Karpas-422 (cell line): ENCODE measurements around the gene SEMA5B. TPM values are rescaled to one million over a fixed set of nuclear protein-coding genes. Genes with fewer than 3 reads are reported as not detected.

Experiments
- DNase-seq: peaks from one replicate; pipeline ENCODE4 v3.0.0-alpha.2; 2015
- H2AFZ ChIP-seq: fragments of 200-600 bp; sonication (generic); 2 replicates; pipeline ENCODE4 v1.6.1; 2014; ENCODE audit warnings: antibody characterized with exemption, low read length, mixed read lengths
- H3K27ac ChIP-seq: fragments of 200-600 bp; sonication (generic); 2 replicates; pipeline ENCODE4 v1.5.1; 2014; ENCODE audit warnings: mild to moderate bottlenecking, low read length, moderate library complexity
- H3K27me3 ChIP-seq: fragments of 200-600 bp; sonication (generic); 2 replicates; pipeline ENCODE4 v1.6.1; 2014; ENCODE audit warnings: low read length, mixed read lengths
- H3K36me3 ChIP-seq: fragments of 200-600 bp; sonication (generic); 2 replicates; pipeline ENCODE4 v1.6.1; 2014; ENCODE audit warnings: low read length, mixed read lengths; ENCODE audit not compliant: insufficient read depth
- H3K4me1 ChIP-seq: fragments of 200-600 bp; sonication (generic); 2 replicates; pipeline ENCODE4 v1.6.1; 2014; ENCODE audit warnings: mild to moderate bottlenecking, low read length, mixed read lengths
- H3K4me2 ChIP-seq: fragments of 200-600 bp; sonication (generic); 2 replicates; pipeline ENCODE4 v1.6.1; 2014; ENCODE audit warnings: low read length, low read depth, mild to moderate bottlenecking; ENCODE audit not compliant: poor library complexity, severe bottlenecking
- H3K4me3 ChIP-seq: fragments of 200-600 bp; sonication (generic); 2 replicates; pipeline ENCODE4 v1.5.1; 2014; ENCODE audit warnings: mild to moderate bottlenecking, antibody characterized with exemption, low read length, mixed read lengths
- H3K79me2 ChIP-seq: fragments of 200-600 bp; sonication (generic); 2 replicates; pipeline ENCODE4 v1.6.1; 2014; ENCODE audit warnings: mild to moderate bottlenecking, low read length, mixed read lengths
- H3K9ac ChIP-seq: fragments of 200-600 bp; sonication (generic); 2 replicates; pipeline ENCODE4 v1.6.0; 2014; ENCODE audit warnings: low read length
- H3K9me2 ChIP-seq: fragments of 200-600 bp; sonication (generic), shearing (Covaris generic); replicated peaks from 2 replicates; pipeline ENCODE4 v1.6.0; 2014; ENCODE audit warnings: mild to moderate bottlenecking, low read length, moderate library complexity; ENCODE audit not compliant: insufficient read depth
- H3K9me3 ChIP-seq: fragments of 300-700, 200-600 bp; sonication (generic); 2 replicates; pipeline ENCODE4 v1.6.1; 2014; ENCODE audit warnings: low read length, mixed read lengths
- H4K20me1 ChIP-seq: fragments of 200-600 bp; sonication (generic); 2 replicates; pipeline ENCODE4 v1.6.1; 2014; ENCODE audit warnings: mild to moderate bottlenecking, antibody characterized with exemption, low read length, low read depth; ENCODE audit not compliant: insufficient read depth
- total RNA-seq: library from RNA; depleted of rRNA; stranded (reverse); fragments of >200 nt; shearing (Covaris generic); gene quantifications from 2 replicates; pipeline ENCODE4 v1.2.3, GENCODE V29; 2014; ENCODE audit warnings: low replicate concordance

SEMA5B gene
- total RNA-seq, 1 experiment from 2014 or later: not detected

DNA sequence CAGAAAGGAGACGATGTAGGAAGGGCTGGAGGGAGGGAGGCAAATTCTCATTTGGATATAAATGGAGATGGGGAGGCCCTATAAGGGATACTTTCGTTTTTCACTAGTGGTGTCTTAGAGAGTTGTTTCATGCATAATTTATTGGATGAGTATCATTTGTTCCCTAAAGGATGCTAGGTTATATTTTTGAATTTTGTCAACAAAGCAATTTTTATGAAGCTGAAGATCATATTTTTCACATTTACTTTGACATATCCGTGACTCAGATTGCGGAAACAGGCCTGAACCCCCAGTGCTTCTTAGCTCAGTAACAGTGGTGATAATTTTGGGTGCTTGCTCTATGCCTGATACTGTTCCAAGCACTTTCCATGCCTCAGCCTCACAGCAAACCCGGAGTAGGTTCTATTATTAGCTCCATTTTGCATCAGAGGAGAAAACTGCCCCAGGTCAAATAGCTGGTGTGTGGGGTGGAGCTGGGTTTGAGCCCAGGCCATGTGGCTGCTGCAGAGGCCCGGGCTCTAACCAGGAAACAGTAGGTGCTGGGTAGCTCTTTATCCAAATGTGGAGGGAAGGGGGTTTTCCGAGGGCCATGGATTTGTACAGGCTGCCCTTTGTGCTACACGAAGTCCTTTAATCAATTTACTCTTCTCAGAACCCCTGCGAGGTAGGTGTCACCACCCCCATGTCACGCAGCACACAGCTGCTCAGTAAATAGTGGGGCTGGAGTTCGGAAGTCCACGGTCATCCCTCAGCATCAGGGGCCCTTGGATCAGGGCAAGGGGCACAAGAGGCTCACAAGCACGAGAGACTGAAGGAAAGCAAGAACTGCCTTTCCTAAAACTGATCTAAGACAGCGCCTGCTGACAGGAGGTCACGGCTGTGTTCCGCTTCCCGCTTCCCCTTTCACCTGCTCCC is 133.6 kb downstream of the SEMA5B start:
- no peaks in the 10 kb centered on the region for H4K20me1 ChIP-seq
- H3K9ac ChIP-seq: no peak overlapping the region
- H3K27me3 ChIP-seq: no peaks in the 10 kb centered on the region
- no peaks in the 10 kb centered on the region for H3K36me3 ChIP-seq
- no peaks in the 10 kb centered on the region for H3K4me1 ChIP-seq
- H2AFZ ChIP-seq: no peak overlapping the region
- no peak overlapping the region for H3K27ac ChIP-seq
- no peaks in the 10 kb centered on the region for H3K79me2 ChIP-seq
- H3K9me3 ChIP-seq: no peaks in the 10 kb centered on the region
- H3K9me2 ChIP-seq: no peaks in the 10 kb centered on the region
- no peak overlapping the region for H3K4me2 ChIP-seq
- DNase-seq: no peak
- no peak overlapping the region for H3K4me3 ChIP-seq

DNA sequence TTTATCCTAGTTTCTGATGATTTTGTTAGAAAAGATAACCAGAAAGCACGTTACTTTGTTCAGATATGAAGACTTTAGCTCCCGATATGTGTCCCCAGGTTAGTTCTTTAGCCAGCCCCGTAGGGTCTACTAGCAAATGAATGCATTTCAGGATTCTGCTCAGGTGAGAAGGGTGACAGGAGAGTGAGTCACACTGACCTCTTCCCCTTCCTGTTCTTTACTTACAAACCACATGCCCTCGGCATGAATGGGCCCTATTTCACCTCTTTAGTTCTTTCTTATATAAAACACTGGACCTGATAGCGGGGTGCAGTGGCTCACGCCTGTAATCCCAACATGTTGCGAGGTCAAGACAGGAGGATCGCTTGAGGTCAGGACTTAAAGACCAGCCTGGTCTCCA is 134.3 kb downstream of the SEMA5B start:
- Histone ChIP-seq H3K4me3 (no peak overlapping the region), H3K9me3 (no peaks in the 10 kb centered on the region), H3K9me2 (no peaks in the 10 kb centered on the region), H3K79me2 (no peaks in the 10 kb centered on the region), H3K36me3 (no peaks in the 10 kb centered on the region), H2AFZ (no peak overlapping the region), H4K20me1 (no peaks in the 10 kb centered on the region), H3K4me2 (no peak overlapping the region), H3K4me1 (no peaks in the 10 kb centered on the region), H3K9ac (no peak overlapping the region), H3K27ac (no peak overlapping the region), H3K27me3 (no peaks in the 10 kb centered on the region)
- no peak for DNase-seq

DNA sequence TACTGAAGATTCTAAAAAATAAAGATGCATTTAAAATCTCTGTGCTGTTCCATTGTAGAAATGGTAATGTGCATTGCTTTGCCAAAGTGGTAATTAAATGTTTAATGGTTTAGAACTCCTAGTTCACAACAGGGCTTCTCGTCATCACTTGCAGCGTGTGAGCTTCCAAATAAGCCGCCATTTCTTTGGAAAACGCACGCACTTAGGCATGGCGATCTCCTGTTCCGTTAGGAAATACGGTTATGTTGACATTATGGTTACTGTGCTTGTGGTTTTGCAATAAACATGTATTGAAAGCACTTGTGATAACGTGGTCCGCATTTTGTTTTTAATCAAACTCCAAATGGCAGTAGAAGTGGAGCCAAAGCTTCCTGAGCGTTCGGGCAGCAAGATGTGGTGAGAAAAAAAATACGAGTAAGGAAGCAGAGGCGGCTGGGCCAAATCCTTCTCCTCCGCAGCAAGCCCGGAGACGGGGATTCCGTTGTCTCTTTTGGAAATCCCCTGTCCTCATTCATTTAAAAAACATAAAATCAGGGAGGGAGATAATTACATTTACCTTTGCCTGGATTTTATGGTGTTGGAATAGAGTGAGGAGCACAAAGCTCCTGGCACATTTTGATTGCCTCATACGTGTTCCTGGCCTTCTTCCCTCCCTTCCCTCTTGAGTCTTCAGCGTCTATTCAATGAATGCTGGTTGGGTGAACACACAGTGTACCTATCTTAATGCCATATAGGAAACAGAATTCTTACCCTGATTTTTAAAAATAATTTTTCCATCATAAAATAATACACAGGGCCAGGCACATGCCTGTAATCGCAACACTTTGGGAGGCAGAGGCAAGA is 135.2 kb downstream of the SEMA5B start:
- H3K9me3 ChIP-seq: no peaks in the 10 kb centered on the region
- H3K4me3 ChIP-seq: no peak overlapping the region
- no peak for DNase-seq
- no peaks in the 10 kb centered on the region for H3K79me2 ChIP-seq
- H3K4me2 ChIP-seq: no peak overlapping the region
- no peak overlapping the region for H3K9ac ChIP-seq
- H3K27me3 ChIP-seq: no peaks in the 10 kb centered on the region
- no peaks in the 10 kb centered on the region for H3K4me1 ChIP-seq
- no peaks in the 10 kb centered on the region for H3K9me2 ChIP-seq
- H3K36me3 ChIP-seq: no peaks in the 10 kb centered on the region
- H4K20me1 ChIP-seq: no peaks in the 10 kb centered on the region
- H2AFZ ChIP-seq: no peak overlapping the region
- no peak overlapping the region for H3K27ac ChIP-seq

DNA sequence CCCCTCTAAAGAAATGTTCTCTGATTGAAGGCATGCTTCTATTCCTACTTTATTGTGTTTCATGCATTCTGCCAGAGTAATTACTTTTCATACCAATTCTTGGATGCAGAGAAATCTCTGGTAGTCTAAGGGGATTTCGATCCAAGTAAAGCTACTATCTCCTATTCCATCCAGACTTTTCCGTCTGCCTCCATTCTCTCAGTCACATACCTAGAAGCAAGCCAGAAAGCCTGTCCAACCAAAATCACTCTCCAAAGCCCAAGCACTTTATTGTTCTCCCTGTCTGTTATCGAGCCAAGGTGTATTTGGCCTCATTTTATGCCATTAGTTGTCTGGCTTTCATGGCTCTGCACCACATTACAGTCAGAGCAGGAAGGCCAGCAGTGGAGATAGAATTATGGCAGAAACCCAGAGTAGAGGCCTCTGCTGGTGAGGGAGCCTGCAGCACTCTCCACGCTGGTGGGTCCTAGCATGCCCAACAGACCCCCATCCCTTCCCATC is 136.8 kb downstream of the SEMA5B start:
- Histone ChIP-seq H3K9me2 (no peaks in the 10 kb centered on the region), H2AFZ (no peak overlapping the region), H3K27ac (no peak overlapping the region), H4K20me1 (no peaks in the 10 kb centered on the region), H3K79me2 (no peaks in the 10 kb centered on the region), H3K4me2 (no peak overlapping the region), H3K36me3 (no peaks in the 10 kb centered on the region), H3K27me3 (no peaks in the 10 kb centered on the region), H3K4me1 (no peaks in the 10 kb centered on the region), H3K9me3 (no peaks in the 10 kb centered on the region), H3K9ac (no peak overlapping the region), H3K4me3 (no peak overlapping the region)
- no peak for DNase-seq

DNA sequence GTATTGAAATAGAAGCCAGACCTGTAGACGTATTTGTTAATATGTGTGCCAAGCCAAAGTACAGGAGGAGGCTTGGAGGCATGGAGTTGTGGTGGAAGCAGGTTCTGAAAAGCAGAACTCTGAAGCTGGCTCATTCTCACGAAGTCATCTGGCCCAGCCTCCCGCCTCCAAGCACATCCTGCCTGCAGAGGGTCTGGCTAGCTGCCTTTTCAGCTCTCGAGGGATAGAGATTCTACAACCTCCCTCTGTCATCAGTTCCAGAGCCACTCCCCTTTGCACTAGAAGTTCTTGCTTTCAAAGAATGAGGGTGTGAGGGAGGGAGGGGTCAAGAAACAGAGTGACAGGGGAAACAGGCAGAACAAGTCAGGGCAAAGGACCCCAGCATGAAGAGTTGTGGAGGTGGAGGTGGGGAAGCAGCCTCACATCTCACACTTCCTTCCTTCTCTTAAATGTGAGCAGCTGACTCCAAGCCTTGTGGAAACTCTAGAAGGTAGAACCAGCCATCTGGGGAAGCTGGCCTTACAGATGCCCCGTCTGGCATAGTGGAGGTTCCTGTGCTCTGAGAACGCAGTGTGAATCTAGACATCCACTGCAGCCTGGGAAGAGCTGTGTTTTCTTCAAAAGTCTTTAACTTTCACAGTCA is 137.4 kb downstream of the SEMA5B start:
- Histone ChIP-seq H2AFZ (no peak overlapping the region), H3K9me2 (no peaks in the 10 kb centered on the region), H3K4me2 (no peak overlapping the region), H3K27ac (no peak overlapping the region), H3K79me2 (no peaks in the 10 kb centered on the region), H3K9me3 (no peaks in the 10 kb centered on the region), H3K27me3 (no peaks in the 10 kb centered on the region), H3K36me3 (no peaks in the 10 kb centered on the region), H3K4me1 (no peaks in the 10 kb centered on the region), H4K20me1 (no peaks in the 10 kb centered on the region), H3K4me3 (no peak overlapping the region), H3K9ac (no peak overlapping the region)
- DNase-seq: peak; percentile 47

DNA sequence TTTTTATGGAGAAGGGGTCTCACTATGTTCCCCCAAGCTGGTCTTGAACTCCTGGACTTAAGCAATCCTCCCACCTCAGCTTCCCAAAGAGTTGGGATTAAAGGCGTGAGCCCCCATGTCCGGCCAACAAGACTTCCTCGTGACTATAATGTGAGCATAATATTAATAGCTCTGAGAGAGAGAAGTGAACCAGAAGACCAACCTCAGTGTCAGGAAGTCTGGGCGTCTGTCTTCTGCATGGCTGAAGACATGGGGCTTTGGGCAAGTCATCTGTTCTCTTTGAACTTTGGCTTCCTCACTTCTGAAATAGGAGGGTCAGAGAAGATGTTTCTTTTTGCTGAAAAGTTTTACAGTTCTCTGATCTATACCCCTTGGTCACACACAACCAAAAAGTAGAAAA is 140.6 kb downstream of the SEMA5B start:
- H3K9me2 ChIP-seq: no peaks in the 10 kb centered on the region
- no peaks in the 10 kb centered on the region for H3K27me3 ChIP-seq
- no peak overlapping the region for H3K9ac ChIP-seq
- no peak overlapping the region for H3K4me3 ChIP-seq
- no peaks in the 10 kb centered on the region for H3K4me1 ChIP-seq
- no peak overlapping the region for H3K27ac ChIP-seq
- no peak overlapping the region for H3K4me2 ChIP-seq
- no peaks in the 10 kb centered on the region for H3K9me3 ChIP-seq
- no peaks in the 10 kb centered on the region for H3K36me3 ChIP-seq
- H2AFZ ChIP-seq: no peak overlapping the region
- DNase-seq: no peak
- H3K79me2 ChIP-seq: no peaks in the 10 kb centered on the region
- H4K20me1 ChIP-seq: no peaks in the 10 kb centered on the region

DNA sequence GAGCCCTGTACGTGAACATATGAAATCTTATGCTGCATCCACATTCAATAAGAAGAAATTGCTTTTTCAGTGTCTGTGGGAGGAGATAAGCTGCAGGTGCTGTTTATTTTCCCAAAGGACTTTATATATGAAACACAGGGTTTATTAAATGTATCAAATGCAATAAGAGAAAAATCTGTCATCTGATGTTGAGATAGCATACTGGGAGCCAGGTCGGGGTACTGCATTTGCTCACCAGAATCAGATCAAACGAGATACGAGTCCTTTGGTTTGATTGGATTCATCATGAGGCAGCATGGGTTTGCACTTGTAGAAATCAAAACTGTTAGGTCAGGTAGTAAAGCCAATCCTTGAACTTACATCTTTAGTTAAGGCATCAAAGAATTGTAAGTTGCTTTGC is 141.3 kb downstream of the SEMA5B start:
- no peaks in the 10 kb centered on the region for H3K36me3 ChIP-seq
- no peaks in the 10 kb centered on the region for H3K27me3 ChIP-seq
- no peaks in the 10 kb centered on the region for H4K20me1 ChIP-seq
- H3K4me3 ChIP-seq: no peak overlapping the region
- H3K4me1 ChIP-seq: no peaks in the 10 kb centered on the region
- H3K9me2 ChIP-seq: no peaks in the 10 kb centered on the region
- no peak overlapping the region for H3K4me2 ChIP-seq
- no peak overlapping the region for H3K9ac ChIP-seq
- no peak overlapping the region for H2AFZ ChIP-seq
- H3K27ac ChIP-seq: no peak overlapping the region
- H3K79me2 ChIP-seq: no peaks in the 10 kb centered on the region
- no peaks in the 10 kb centered on the region for H3K9me3 ChIP-seq
- DNase-seq: no peak
